IMR-90 (cell line): ENCODE results near the gene CCDC141. TPM values are rescaled to one million over a fixed set of nuclear protein-coding genes. Genes with fewer than 3 reads are reported as not detected.

Experiments used
- ATAC-seq: fragments of 200-7000 bp; cut with Tn5 transposase; 2 replicates; pipeline ENCODE4 v1.9.1; 2020; ENCODE audit warnings: low read depth, mild to moderate bottlenecking, moderate library complexity
- BruUV-seq: library from RNA; stranded (reverse); fragments of 400-500 nt; replicated peaks from 2 replicates; lab custom pipeline; 2021; lab: Mats Ljungman, UMichigan
- CTCF ChIA-PET: fragments of 300-600 bp; formaldehyde crosslinking; extraction: SDS; loops from one replicate; lab custom pipeline; 2021; ENCODE audit warnings: antibody characterized with exemption; lab: Yijun Ruan, JAX
- POLR2A ChIA-PET: fragments of 300-600 bp; sonication (Branson Sonifier 250); formaldehyde crosslinking; loops from one replicate; lab custom pipeline; 2022; ENCODE audit warnings: antibody characterized with exemption; ENCODE audit not compliant: unreplicated experiment; lab: Charles Lee
- DNase-seq: peaks from one replicate; pipeline ENCODE4 v3.0.0; 2013
- H2AFZ ChIP-seq: replicated peaks from 2 replicates; pipeline ENCODE3; 2013; ENCODE audit warnings: low read length, mild to moderate bottlenecking; ENCODE audit not compliant: poor library complexity
- H2AK5ac ChIP-seq: 2 replicates; pipeline ENCODE4 v1.6.1; 2013; ENCODE audit warnings: low read depth, low read length, inconsistent platforms
- H2AK9ac ChIP-seq: replicated peaks from 2 replicates; pipeline ENCODE3; 2013; ENCODE audit warnings: mild to moderate bottlenecking, low read depth, low read length, moderate library complexity; ENCODE audit not compliant: poor library complexity
- H2BK120ac ChIP-seq: 2 replicates; pipeline ENCODE4 v1.6.1; 2013; ENCODE audit warnings: low read depth, low read length, inconsistent platforms
- H2BK15ac ChIP-seq: 3 replicates; pipeline ENCODE4 v1.6.1; 2013; ENCODE audit warnings: low read depth, low read length, inconsistent platforms
- H2BK20ac ChIP-seq: 2 replicates; pipeline ENCODE4 v1.6.1; 2013; ENCODE audit warnings: low read depth, mild to moderate bottlenecking, inconsistent platforms, low read length, moderate library complexity
- H2BK5ac ChIP-seq: 2 replicates; pipeline ENCODE4 v1.6.1; 2013; ENCODE audit warnings: mild to moderate bottlenecking, low read depth, low read length, inconsistent platforms; ENCODE audit not compliant: poor library complexity, severe bottlenecking
- H3K14ac ChIP-seq: replicated peaks from 2 replicates; pipeline ENCODE4 v1.6.1; 2013; ENCODE audit warnings: low read depth, low read length, inconsistent platforms
- H3K18ac ChIP-seq: 2 replicates; pipeline ENCODE4 v1.6.1; 2013; ENCODE audit warnings: low read depth, low read length, control low read depth
- H3K23ac ChIP-seq: 2 replicates; pipeline ENCODE4 v1.6.1; 2013; ENCODE audit warnings: low read depth, low read length, inconsistent platforms
- H3K27ac ChIP-seq: 2 replicates; pipeline ENCODE4 v1.5.1; 2013; ENCODE audit warnings: mild to moderate bottlenecking, control low read depth, low read length; ENCODE audit not compliant: insufficient read depth
- H3K27me3 ChIP-seq: 2 replicates; pipeline ENCODE4 v1.6.1; 2013; ENCODE audit warnings: low read length; ENCODE audit not compliant: control insufficient read depth, insufficient read depth
- H3K36me3 ChIP-seq: 2 replicates; pipeline ENCODE4 v1.6.1; 2013; ENCODE audit warnings: low read length, mixed read lengths; ENCODE audit not compliant: control insufficient read depth, insufficient read depth
- H3K4ac ChIP-seq: 2 replicates; pipeline ENCODE4 v1.6.1; 2013; ENCODE audit warnings: low read depth, low read length, inconsistent platforms
- H3K4me1 ChIP-seq: 2 replicates; pipeline ENCODE4 v1.6.1; 2013; ENCODE audit warnings: low read length, mixed read lengths; ENCODE audit not compliant: control insufficient read depth, insufficient read depth
- H3K4me2 ChIP-seq: 2 replicates; pipeline ENCODE4 v1.6.1; 2013; ENCODE audit warnings: low read depth, mild to moderate bottlenecking, control low read depth, low read length, moderate library complexity
- H3K4me3 ChIP-seq: 2 replicates; pipeline ENCODE4 v1.5.1; 2013; ENCODE audit warnings: low read depth, mild to moderate bottlenecking, control low read depth, low read length, moderate library complexity; ENCODE audit not compliant: insufficient read depth
- H3K56ac ChIP-seq: 2 replicates; pipeline ENCODE4 v1.6.1; 2013; ENCODE audit warnings: low read length, inconsistent platforms; ENCODE audit not compliant: insufficient read depth; ENCODE audit errors: extremely low read depth
- H3K79me1 ChIP-seq, 2 experiments: 2 replicates each; pipeline ENCODE4 v1.6.1; 2013; ENCODE audit warnings: low read length in 2 of 2, inconsistent platforms in 1 of 2, low read depth in 1 of 2
- H3K9ac ChIP-seq: 2 replicates; pipeline ENCODE4 v1.6.1; 2013; ENCODE audit warnings: low read depth, low read length, control low read depth
- H3K9me1 ChIP-seq: 2 replicates; pipeline ENCODE4 v1.6.1; 2013; ENCODE audit warnings: low read length, inconsistent platforms; ENCODE audit not compliant: insufficient read depth
- H3K9me3 ChIP-seq: 2 replicates; pipeline ENCODE4 v1.6.1; 2013; ENCODE audit warnings: low read length; ENCODE audit not compliant: control insufficient read depth, insufficient read depth
- H4K20me1 ChIP-seq: 2 replicates; pipeline ENCODE4 v1.6.1; 2013; ENCODE audit warnings: low read length, inconsistent platforms; ENCODE audit not compliant: insufficient read depth
- H4K5ac ChIP-seq: 2 replicates; pipeline ENCODE4 v1.6.1; 2013; ENCODE audit warnings: mild to moderate bottlenecking, low read depth, low read length, control low read depth
- H4K8ac ChIP-seq, 2 experiments: 2 replicates each; pipeline ENCODE4 v1.6.1; 2013; ENCODE audit warnings: low read depth in 2 of 2, low read length in 2 of 2, control low read depth in 1 of 2, inconsistent platforms in 1 of 2
- H4K91ac ChIP-seq: 2 replicates; pipeline ENCODE4 v1.6.1; 2013; ENCODE audit warnings: low read depth, low read length, inconsistent platforms; ENCODE audit not compliant: insufficient read depth
- BHLHE40 ChIP-seq: fragments of 150-350 bp; IDR thresholded peaks from 2 replicates; pipeline ENCODE4 v1.6.1; 2016; ENCODE audit warnings: mild to moderate bottlenecking, low read depth, low read length
- CEBPB ChIP-seq: IDR thresholded peaks from 2 replicates; pipeline ENCODE4 v1.6.1; 2012; ENCODE audit warnings: low read depth, low read length, improper control_type of control experiment
- CHD1 ChIP-seq: IDR thresholded peaks from 2 replicates; pipeline ENCODE4 v1.6.1; 2012; ENCODE audit warnings: low read depth, low read length, improper control_type of control experiment
- FOS ChIP-seq: fragments of 150-350 bp; IDR thresholded peaks from 2 replicates; pipeline ENCODE4 v1.6.1; 2016; ENCODE audit warnings: low read depth, low read length
- MAFK ChIP-seq: IDR thresholded peaks from 2 replicates; pipeline ENCODE4 v1.6.1; 2012; ENCODE audit warnings: low read depth, low read length, improper control_type of control experiment
- MAZ ChIP-seq: IDR thresholded peaks from 2 replicates; pipeline ENCODE4 v1.6.1; 2012; ENCODE audit warnings: low read depth, mild to moderate bottlenecking, low read length, improper control_type of control experiment, moderate library complexity, borderline replicate concordance
- NFE2L2 ChIP-seq: fragments of 150-350 bp; IDR thresholded peaks from 2 replicates; pipeline ENCODE4 v1.6.1; 2016; ENCODE audit warnings: low read depth, mild to moderate bottlenecking, low read length
- POLR2A ChIP-seq: IDR thresholded peaks from 2 replicates; pipeline ENCODE4 v1.6.1; 2012; ENCODE audit warnings: mild to moderate bottlenecking, low read depth, low read length
- RAD21 ChIP-seq: IDR thresholded peaks from 2 replicates; pipeline ENCODE4 v1.6.1; 2012; ENCODE audit warnings: low read length, improper control_type of control experiment
- RCOR1 ChIP-seq: IDR thresholded peaks from 2 replicates; pipeline ENCODE4 v1.6.1; 2012; ENCODE audit warnings: mild to moderate bottlenecking, low read length, improper control_type of control experiment; ENCODE audit not compliant: insufficient replicate concordance
- RFX5 ChIP-seq: IDR thresholded peaks from 2 replicates; pipeline ENCODE4 v1.8.0; 2012; ENCODE audit warnings: low read depth, mild to moderate bottlenecking, low read length, moderate library complexity
- SMC3 ChIP-seq: fragments of 150-350 bp; IDR thresholded peaks from 2 replicates; pipeline ENCODE4 v1.6.1; 2016; ENCODE audit warnings: low read depth, mild to moderate bottlenecking, antibody characterized with exemption, low read length, moderate library complexity
- WGBS, 2 experiments: methylation state at CpG; one replicate each; pipeline versions ENCODE4 v1.1.5 to v1.1.7; 2013; ENCODE audit warnings: missing lambda C conversion rate in 2 of 2; ENCODE audit not compliant: insufficient read length in 1 of 2; ENCODE audit errors: extremely low coverage in 2 of 2; 5-methylcytosine and 5-hydroxymethylcytosine counted together
- dilution Hi-C: fragments of 300-500 bp; cut with HindIII; formaldehyde crosslinking; loops from one replicate; pipeline ENCODE4 v1.14.3; 2018; ENCODE audit warnings: low sequenced_read_pairs; ENCODE audit not compliant: unreplicated experiment
- in situ Hi-C: fragments of 300-500 bp; cut with MboI; formaldehyde crosslinking; loops from 3 replicates; pipeline ENCODE4 v1.14.3; 2019; ENCODE audit warnings: low sequenced_read_pairs, inconsistent platforms, mixed read lengths
- intact Hi-C: fragments of 100-400 bp; cut with micrococcal nuclease; formaldehyde crosslinking; loops from 2 replicates; pipeline ENCODE4 v1.10.0; 2022
- polyA plus RNA-seq, 3 experiments: library from polyadenylated mRNA; depleted of rRNA; stranded (reverse); fragments of >200 nt; gene quantifications; 2 replicates each; pipeline ENCODE4 v1.2.3, GENCODE V29; 2012; ENCODE audit warnings: low replicate concordance in 1 of 3
- total RNA-seq: library from RNA; depleted of rRNA; stranded (reverse); fragments of >200 nt; gene quantifications from 2 replicates; pipeline ENCODE4 v1.2.3, GENCODE V29; 2012
- TF ChIP-seq, protein P1 (sequence below): fragments of 150-350 bp; IDR thresholded peaks from 2 replicates; pipeline ENCODE4 v1.6.1; 2017; ENCODE audit warnings: mild to moderate bottlenecking, antibody characterized with exemption, low read length, low read depth
- TF ChIP-seq, protein P2 (sequence below): conservative IDR thresholded peaks from 2 replicates; pipeline ENCODE4 v1.5.1; 2012; ENCODE audit warnings: mild to moderate bottlenecking, low read depth, low read length, improper control_type of control experiment

The CCDC141 gene
- total and polyA plus RNA-seq, 2 of the 4 experiments (the other 2 are of a cell fraction) = not detected

DNA sequence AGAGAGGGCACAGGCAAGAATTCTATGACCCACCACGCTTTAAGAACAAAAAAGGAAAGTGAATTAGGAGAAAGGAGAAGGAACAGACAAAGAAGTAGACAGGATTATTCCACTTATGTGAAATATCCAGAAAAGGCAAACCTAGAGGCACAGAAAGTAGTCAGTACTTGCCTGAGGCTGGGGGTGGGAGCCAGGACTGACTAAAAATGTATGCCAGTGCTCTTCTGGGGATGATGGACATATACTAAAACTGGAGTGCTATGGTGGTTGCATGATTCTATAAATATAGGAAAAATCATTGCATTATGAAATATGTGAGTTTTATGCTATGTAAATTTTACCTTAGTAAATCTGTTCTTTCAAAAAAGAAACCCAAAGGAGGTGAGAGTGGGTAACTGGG lies 168.9 kb downstream of the CCDC141 start:
- no peak overlapping the region for H3K56ac ChIP-seq
- H3K36me3 ChIP-seq = no peaks in the 10 kb centered on the region
- H3K27ac ChIP-seq = no peak overlapping the region
- no peak overlapping the region for H2BK120ac ChIP-seq
- no peaks in the 10 kb centered on the region for H3K79me1 ChIP-seq
- H2AFZ ChIP-seq = no peak overlapping the region
- H4K91ac ChIP-seq = no peak overlapping the region
- no peaks in the 10 kb centered on the region for H3K9me1 ChIP-seq
- no peak overlapping the region for H3K14ac ChIP-seq
- in situ Hi-C loops = no loop called here
- H4K5ac ChIP-seq = no peak overlapping the region
- H4K8ac ChIP-seq = no peak overlapping the region
- H2BK15ac ChIP-seq = no peak overlapping the region
- H4K20me1 ChIP-seq = no peaks in the 10 kb centered on the region
- ChIA-PET POLR2A (no interaction called here), CTCF (no interaction called here)
- WGBS, 2 experiments = no CpG with 5 or more reads among the region's 1 CpG
- H3K4me3 ChIP-seq = no peak overlapping the region
- H2AK9ac ChIP-seq = no peak overlapping the region
- H3K9me3 ChIP-seq = no peaks in the 10 kb centered on the region
- H2BK5ac ChIP-seq = no peak overlapping the region
- no peak overlapping the region for H3K18ac ChIP-seq
- no peak overlapping the region for H3K9ac ChIP-seq
- H2BK20ac ChIP-seq = no peak overlapping the region
- H3K4ac ChIP-seq = no peak overlapping the region
- dilution Hi-C loops = no loop called here
- TF ChIP-seq, protein P1, sequence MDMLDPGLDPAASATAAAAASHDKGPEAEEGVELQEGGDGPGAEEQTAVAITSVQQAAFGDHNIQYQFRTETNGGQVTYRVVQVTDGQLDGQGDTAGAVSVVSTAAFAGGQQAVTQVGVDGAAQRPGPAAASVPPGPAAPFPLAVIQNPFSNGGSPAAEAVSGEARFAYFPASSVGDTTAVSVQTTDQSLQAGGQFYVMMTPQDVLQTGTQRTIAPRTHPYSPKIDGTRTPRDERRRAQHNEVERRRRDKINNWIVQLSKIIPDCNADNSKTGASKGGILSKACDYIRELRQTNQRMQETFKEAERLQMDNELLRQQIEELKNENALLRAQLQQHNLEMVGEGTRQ = no peak
- TF ChIP-seq NFE2L2 (no peak), MAZ (no peak), RAD21 (no peak), RFX5 (no peak), RCOR1 (no peak), POLR2A (no peak), CHD1 (no peak), BHLHE40 (no peak), SMC3 (no peak), MAFK (no peak), CEBPB (no peak), FOS (no peak)
- TF ChIP-seq, protein P2, sequence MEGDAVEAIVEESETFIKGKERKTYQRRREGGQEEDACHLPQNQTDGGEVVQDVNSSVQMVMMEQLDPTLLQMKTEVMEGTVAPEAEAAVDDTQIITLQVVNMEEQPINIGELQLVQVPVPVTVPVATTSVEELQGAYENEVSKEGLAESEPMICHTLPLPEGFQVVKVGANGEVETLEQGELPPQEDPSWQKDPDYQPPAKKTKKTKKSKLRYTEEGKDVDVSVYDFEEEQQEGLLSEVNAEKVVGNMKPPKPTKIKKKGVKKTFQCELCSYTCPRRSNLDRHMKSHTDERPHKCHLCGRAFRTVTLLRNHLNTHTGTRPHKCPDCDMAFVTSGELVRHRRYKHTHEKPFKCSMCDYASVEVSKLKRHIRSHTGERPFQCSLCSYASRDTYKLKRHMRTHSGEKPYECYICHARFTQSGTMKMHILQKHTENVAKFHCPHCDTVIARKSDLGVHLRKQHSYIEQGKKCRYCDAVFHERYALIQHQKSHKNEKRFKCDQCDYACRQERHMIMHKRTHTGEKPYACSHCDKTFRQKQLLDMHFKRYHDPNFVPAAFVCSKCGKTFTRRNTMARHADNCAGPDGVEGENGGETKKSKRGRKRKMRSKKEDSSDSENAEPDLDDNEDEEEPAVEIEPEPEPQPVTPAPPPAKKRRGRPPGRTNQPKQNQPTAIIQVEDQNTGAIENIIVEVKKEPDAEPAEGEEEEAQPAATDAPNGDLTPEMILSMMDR = no peak
- no peaks in the 10 kb centered on the region for H3K4me1 ChIP-seq
- H3K4me2 ChIP-seq = no peak overlapping the region
- no peak overlapping the region for H2AK5ac ChIP-seq
- intact Hi-C loops = no loop called here
- H3K23ac ChIP-seq = no peak overlapping the region
- ATAC-seq (no peak), DNase-seq (no peak)
- no peaks in the 10 kb centered on the region for H3K27me3 ChIP-seq
- BruUV-seq = no TSS peak
